ENCODE results near the gene TCTN3.

Gene TCTN3

DNA sequence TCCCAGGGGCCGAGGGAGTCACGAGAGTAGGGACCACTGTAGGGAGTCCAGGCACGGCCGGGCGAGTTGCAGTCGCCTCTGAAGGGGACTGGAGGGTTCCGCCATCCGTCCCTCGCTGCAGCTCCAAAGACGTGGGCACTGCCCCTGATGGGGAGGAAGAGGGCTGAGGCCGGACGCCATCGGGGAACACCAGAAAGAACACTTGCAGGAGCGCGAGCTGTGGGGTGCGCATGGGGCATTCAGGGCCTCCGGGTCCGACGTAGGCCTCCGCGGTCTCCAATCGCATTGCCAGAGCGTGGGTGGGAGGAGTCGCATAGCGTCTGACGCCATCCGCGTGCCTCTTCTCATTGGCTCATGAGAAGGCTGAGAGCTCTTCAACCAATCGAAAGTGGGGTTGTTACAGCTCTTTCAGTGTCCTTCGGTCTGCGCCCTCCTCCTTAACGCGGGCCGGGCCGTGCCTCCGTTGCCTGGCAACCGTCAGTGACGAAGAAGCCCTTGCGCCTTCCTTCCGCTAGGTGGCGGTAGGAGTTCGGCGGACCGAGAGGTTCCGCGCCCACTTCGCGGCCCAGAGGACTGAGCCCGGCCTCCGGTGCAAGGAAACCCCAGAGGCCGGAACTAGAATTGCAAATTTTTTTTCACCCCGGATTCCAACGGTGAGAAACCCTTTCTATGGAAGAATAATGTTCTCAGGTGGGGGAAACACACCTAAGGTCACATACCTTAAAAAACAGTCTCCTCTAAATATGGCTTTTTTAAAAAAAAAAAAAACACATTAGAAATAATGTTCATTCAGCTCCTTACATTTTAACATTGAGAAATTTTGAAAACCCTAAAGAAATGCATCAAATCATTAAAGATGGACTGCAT lies at the start of gene TCTN3 (continued):
- TF ChIP-seq, protein P1, sequence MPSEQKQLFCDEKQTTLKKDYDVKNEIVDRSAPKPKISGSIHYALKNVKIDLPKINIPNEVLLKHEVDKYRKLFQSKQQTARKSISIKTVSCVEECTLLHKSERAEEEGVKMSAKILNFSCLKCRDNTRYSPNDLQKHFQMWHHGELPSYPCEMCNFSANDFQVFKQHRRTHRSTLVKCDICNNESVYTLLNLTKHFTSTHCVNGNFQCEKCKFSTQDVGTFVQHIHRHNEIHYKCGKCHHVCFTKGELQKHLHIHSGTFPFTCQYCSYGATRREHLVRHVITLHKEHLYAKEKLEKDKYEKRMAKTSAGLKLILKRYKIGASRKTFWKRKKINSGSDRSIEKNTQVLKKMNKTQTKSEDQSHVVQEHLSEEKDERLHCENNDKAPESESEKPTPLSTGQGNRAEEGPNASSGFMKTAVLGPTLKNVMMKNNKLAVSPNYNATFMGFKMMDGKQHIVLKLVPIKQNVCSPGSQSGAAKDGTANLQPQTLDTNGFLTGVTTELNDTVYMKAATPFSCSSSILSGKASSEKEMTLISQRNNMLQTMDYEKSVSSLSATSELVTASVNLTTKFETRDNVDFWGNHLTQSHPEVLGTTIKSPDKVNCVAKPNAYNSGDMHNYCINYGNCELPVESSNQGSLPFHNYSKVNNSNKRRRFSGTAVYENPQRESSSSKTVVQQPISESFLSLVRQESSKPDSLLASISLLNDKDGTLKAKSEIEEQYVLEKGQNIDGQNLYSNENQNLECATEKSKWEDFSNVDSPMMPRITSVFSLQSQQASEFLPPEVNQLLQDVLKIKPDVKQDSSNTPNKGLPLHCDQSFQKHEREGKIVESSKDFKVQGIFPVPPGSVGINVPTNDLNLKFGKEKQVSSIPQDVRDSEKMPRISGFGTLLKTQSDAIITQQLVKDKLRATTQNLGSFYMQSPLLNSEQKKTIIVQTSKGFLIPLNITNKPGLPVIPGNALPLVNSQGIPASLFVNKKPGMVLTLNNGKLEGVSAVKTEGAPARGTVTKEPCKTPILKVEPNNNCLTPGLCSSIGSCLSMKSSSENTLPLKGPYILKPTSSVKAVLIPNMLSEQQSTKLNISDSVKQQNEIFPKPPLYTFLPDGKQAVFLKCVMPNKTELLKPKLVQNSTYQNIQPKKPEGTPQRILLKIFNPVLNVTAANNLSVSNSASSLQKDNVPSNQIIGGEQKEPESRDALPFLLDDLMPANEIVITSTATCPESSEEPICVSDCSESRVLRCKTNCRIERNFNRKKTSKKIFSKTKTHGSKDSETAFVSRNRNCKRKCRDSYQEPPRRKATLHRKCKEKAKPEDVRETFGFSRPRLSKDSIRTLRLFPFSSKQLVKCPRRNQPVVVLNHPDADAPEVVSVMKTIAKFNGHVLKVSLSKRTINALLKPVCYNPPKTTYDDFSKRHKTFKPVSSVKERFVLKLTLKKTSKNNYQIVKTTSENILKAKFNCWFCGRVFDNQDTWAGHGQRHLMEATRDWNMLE (tag by site-specific recombination; conservative IDR thresholded peaks at IDR 0.05; ENCODE audit: low read depth) = 0 out of 2 replicates have a peak, but pooled peaks have one; percentile 25
- no peak for TF ChIP-seq ZNF341 (tag by site-specific recombination; IDR thresholded peaks at IDR 0.05; ENCODE audit: low read depth)
- TF ChIP-seq, protein P2, sequence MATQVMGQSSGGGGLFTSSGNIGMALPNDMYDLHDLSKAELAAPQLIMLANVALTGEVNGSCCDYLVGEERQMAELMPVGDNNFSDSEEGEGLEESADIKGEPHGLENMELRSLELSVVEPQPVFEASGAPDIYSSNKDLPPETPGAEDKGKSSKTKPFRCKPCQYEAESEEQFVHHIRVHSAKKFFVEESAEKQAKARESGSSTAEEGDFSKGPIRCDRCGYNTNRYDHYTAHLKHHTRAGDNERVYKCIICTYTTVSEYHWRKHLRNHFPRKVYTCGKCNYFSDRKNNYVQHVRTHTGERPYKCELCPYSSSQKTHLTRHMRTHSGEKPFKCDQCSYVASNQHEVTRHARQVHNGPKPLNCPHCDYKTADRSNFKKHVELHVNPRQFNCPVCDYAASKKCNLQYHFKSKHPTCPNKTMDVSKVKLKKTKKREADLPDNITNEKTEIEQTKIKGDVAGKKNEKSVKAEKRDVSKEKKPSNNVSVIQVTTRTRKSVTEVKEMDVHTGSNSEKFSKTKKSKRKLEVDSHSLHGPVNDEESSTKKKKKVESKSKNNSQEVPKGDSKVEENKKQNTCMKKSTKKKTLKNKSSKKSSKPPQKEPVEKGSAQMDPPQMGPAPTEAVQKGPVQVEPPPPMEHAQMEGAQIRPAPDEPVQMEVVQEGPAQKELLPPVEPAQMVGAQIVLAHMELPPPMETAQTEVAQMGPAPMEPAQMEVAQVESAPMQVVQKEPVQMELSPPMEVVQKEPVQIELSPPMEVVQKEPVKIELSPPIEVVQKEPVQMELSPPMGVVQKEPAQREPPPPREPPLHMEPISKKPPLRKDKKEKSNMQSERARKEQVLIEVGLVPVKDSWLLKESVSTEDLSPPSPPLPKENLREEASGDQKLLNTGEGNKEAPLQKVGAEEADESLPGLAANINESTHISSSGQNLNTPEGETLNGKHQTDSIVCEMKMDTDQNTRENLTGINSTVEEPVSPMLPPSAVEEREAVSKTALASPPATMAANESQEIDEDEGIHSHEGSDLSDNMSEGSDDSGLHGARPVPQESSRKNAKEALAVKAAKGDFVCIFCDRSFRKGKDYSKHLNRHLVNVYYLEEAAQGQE (tag by site-specific recombination; IDR thresholded peaks at IDR 0.05) = no peak
- TF ChIP-seq, protein P3, sequence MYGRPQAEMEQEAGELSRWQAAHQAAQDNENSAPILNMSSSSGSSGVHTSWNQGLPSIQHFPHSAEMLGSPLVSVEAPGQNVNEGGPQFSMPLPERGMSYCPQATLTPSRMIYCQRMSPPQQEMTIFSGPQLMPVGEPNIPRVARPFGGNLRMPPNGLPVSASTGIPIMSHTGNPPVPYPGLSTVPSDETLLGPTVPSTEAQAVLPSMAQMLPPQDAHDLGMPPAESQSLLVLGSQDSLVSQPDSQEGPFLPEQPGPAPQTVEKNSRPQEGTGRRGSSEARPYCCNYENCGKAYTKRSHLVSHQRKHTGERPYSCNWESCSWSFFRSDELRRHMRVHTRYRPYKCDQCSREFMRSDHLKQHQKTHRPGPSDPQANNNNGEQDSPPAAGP (tag by site-specific recombination; IDR thresholded peaks at IDR 0.05) = 0 out of 2 replicates have a peak, but pooled peaks have one; percentile 14
- no peak for TF ChIP-seq ZNF354C (tag by site-specific recombination; IDR thresholded peaks at IDR 0.05; ENCODE audit: borderline replicate concordance, low read depth)
- no peak for TF ChIP-seq KLF1 (tag by site-specific recombination; IDR thresholded peaks at IDR 0.05)
- no peak for TF ChIP-seq ZNF473 (tag by site-specific recombination; IDR thresholded peaks at IDR 0.05)
- no peak for TF ChIP-seq HOXD13 (CRISPR knock-in tag; IDR thresholded peaks at IDR 0.05; ENCODE audit: borderline replicate concordance)
- TF ChIP-seq ZNF223 (tag by site-specific recombination; IDR thresholded peaks at IDR 0.05) = no peak
- TF ChIP-seq, protein P4, sequence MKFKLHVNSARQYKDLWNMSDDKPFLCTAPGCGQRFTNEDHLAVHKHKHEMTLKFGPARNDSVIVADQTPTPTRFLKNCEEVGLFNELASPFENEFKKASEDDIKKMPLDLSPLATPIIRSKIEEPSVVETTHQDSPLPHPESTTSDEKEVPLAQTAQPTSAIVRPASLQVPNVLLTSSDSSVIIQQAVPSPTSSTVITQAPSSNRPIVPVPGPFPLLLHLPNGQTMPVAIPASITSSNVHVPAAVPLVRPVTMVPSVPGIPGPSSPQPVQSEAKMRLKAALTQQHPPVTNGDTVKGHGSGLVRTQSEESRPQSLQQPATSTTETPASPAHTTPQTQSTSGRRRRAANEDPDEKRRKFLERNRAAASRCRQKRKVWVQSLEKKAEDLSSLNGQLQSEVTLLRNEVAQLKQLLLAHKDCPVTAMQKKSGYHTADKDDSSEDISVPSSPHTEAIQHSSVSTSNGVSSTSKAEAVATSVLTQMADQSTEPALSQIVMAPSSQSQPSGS (tag by site-specific recombination; IDR thresholded peaks at IDR 0.05; ENCODE audit: low read depth) = no peak
- peak; percentile 75 for TF ChIP-seq SP3 (tag by site-specific recombination; IDR thresholded peaks at IDR 0.05)
- peak; percentile 92 for TF ChIP-seq GLIS2 (tag by site-specific recombination; IDR thresholded peaks at IDR 0.05)
- TF ChIP-seq, protein P5, sequence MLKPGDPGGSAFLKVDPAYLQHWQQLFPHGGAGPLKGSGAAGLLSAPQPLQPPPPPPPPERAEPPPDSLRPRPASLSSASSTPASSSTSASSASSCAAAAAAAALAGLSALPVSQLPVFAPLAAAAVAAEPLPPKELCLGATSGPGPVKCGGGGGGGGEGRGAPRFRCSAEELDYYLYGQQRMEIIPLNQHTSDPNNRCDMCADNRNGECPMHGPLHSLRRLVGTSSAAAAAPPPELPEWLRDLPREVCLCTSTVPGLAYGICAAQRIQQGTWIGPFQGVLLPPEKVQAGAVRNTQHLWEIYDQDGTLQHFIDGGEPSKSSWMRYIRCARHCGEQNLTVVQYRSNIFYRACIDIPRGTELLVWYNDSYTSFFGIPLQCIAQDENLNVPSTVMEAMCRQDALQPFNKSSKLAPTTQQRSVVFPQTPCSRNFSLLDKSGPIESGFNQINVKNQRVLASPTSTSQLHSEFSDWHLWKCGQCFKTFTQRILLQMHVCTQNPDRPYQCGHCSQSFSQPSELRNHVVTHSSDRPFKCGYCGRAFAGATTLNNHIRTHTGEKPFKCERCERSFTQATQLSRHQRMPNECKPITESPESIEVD (tag by site-specific recombination; IDR thresholded peaks at IDR 0.05) = no peak
- TF ChIP-seq IKZF3 (tag by site-specific recombination; IDR thresholded peaks at IDR 0.05) = no peak
- no peak; the same call in 1 of the 2 replicates for TF ChIP-seq YY1 (tag by site-specific recombination; IDR thresholded peaks at IDR 0.05)
- no peak for TF ChIP-seq TRIM28 (IDR thresholded peaks at IDR 0.05; ENCODE audit: borderline replicate concordance, low read length)
- no peak for TF ChIP-seq ZNF670 (tag by site-specific recombination; IDR thresholded peaks at IDR 0.05; ENCODE audit: low read depth)
- peak; percentile 75; the same call in 1 of the 2 replicates for TF ChIP-seq SP7 (tag by site-specific recombination; IDR thresholded peaks at IDR 0.05)
- peak; percentile 98 for TF ChIP-seq ZSCAN30 (tag by site-specific recombination; IDR thresholded peaks at IDR 0.05)
- TF ChIP-seq ZNF133 (tag by site-specific recombination; IDR thresholded peaks at IDR 0.05) = no peak
- 0 out of 2 replicates have a peak, but pooled peaks have one; percentile 12 for TF ChIP-seq ZFP69B (tag by site-specific recombination; IDR thresholded peaks at IDR 0.05)
- peak; percentile 94 for TF ChIP-seq ZEB2 (tag by site-specific recombination; IDR thresholded peaks at IDR 0.05)
- no peak for TF ChIP-seq ZNF707 (tag by site-specific recombination; IDR thresholded peaks at IDR 0.05)
- peak; percentile 98 for TF ChIP-seq ZNF335 (tag by site-specific recombination; conservative IDR thresholded peaks at IDR 0.05)
- TF ChIP-seq, protein P6, sequence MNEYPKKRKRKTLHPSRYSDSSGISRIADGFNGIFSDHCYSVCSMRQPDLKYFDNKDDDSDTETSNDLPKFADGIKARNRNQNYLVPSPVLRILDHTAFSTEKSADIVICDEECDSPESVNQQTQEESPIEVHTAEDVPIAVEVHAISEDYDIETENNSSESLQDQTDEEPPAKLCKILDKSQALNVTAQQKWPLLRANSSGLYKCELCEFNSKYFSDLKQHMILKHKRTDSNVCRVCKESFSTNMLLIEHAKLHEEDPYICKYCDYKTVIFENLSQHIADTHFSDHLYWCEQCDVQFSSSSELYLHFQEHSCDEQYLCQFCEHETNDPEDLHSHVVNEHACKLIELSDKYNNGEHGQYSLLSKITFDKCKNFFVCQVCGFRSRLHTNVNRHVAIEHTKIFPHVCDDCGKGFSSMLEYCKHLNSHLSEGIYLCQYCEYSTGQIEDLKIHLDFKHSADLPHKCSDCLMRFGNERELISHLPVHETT (tag by site-specific recombination; IDR thresholded peaks at IDR 0.05) = no peak

All from HEK293 (cell line).